Neural progenitor cell (in vitro differentiated cells): ENCODE measurements around the gene EP400. TPM values are rescaled to one million over a fixed set of nuclear protein-coding genes. Genes with fewer than 3 reads are reported as not detected.

Experiments used
- DNase-seq: peaks from one replicate; pipeline ENCODE4 v3.0.0-alpha.2; 2016; ENCODE audit warnings: low spot score
- H2AFZ ChIP-seq: fragments of 200-600 bp; sonication (generic); replicated peaks from 2 replicates; pipeline ENCODE4 v1.6.1; 2016; ENCODE audit warnings: antibody characterized with exemption
- H3F3A ChIP-seq: fragments of 200-600 bp; sonication (generic); 2 replicates; pipeline ENCODE4 v1.6.1; 2016; ENCODE audit warnings: antibody characterized with exemption, low read depth
- H3K27ac ChIP-seq: fragments of 200-600 bp; sonication (generic); 2 replicates; pipeline ENCODE4 v1.5.1; 2016; ENCODE audit warnings: mild to moderate bottlenecking
- H3K27me3 ChIP-seq: fragments of 200-600 bp; sonication (generic); 2 replicates; pipeline ENCODE4 v1.6.1; 2016; ENCODE audit warnings: mild to moderate bottlenecking, moderate library complexity
- H3K36me3 ChIP-seq: fragments of 200-600 bp; sonication (generic); 2 replicates; pipeline ENCODE4 v1.5.1; 2016
- H3K4me1 ChIP-seq: fragments of 200-600 bp; sonication (generic); 2 replicates; pipeline ENCODE4 v1.6.1; 2016; ENCODE audit warnings: mixed run types
- H3K4me2 ChIP-seq: fragments of 200-600 bp; sonication (generic); 2 replicates; pipeline ENCODE4 v1.6.1; 2016
- H3K4me3 ChIP-seq: fragments of 200-600 bp; sonication (generic); 2 replicates; pipeline ENCODE4 v1.5.1; 2016
- H3K79me2 ChIP-seq: fragments of 200-600 bp; sonication (generic); 2 replicates; pipeline ENCODE4 v1.6.1; 2016; ENCODE audit warnings: low read depth
- H3K9ac ChIP-seq: fragments of 200-600 bp; sonication (generic); 2 replicates; pipeline ENCODE4 v1.6.1; 2016
- H3K9me3 ChIP-seq: fragments of 200-600 bp; sonication (generic); 2 replicates; pipeline ENCODE4 v1.5.1; 2016; ENCODE audit warnings: low read depth
- H4K20me1 ChIP-seq: fragments of 200-600 bp; sonication (generic); 2 replicates; pipeline ENCODE4 v1.6.1; 2016; ENCODE audit warnings: low read depth
- H3K27ac Mint-ChIP-seq: 3 replicates; pipeline ENCODE4 v1.8.0; 2021; ENCODE audit warnings: mixed read lengths
- H3K27me3 Mint-ChIP-seq: 2 replicates; pipeline ENCODE4 v1.8.0; 2022; ENCODE audit warnings: low read depth, mild to moderate bottlenecking, inconsistent platforms, moderate library complexity, mixed read lengths; ENCODE audit not compliant: insufficient read depth
- H3K36me3 Mint-ChIP-seq: 3 replicates; pipeline ENCODE4 v1.8.0; 2021; ENCODE audit warnings: mixed read lengths
- H3K4me1 Mint-ChIP-seq: 3 replicates; pipeline ENCODE4 v1.8.0; 2021; ENCODE audit warnings: mixed read lengths
- H3K4me3 Mint-ChIP-seq: 3 replicates; pipeline ENCODE4 v1.8.0; 2021; ENCODE audit warnings: mild to moderate bottlenecking, moderate library complexity, mixed read lengths
- H3K9me3 Mint-ChIP-seq: 3 replicates; pipeline ENCODE4 v1.8.0; 2020; ENCODE audit warnings: mixed read lengths
- CTCF ChIP-seq: fragments of 200-600 bp; sonication (generic); IDR thresholded peaks from 2 replicates; pipeline ENCODE4 v1.5.1; 2017; ENCODE audit warnings: antibody characterized with exemption, mild to moderate bottlenecking
- EZH2 ChIP-seq: fragments of 200-600 bp; sonication (generic); IDR thresholded peaks from 2 replicates; pipeline ENCODE4 v1.6.1; 2017; ENCODE audit warnings: antibody characterized with exemption, mild to moderate bottlenecking, moderate library complexity
- EZH2phosphoT487 ChIP-seq: fragments of 200-600 bp; sonication (generic); IDR thresholded peaks from 2 replicates; pipeline ENCODE4 v1.6.1; 2017; ENCODE audit warnings: antibody characterized with exemption
- total RNA-seq: library from RNA; depleted of rRNA; stranded (reverse); fragments of >200 nt; gene quantifications from 2 replicates; pipeline ENCODE4 v1.2.3, GENCODE V29; 2015; ENCODE audit warnings: low replicate concordance

Gene EP400
- total RNA-seq, 1 donor from 2014 or later = 16.3 TPM

GRCh38 chr12:131904346-131904745 is 45.4 kb upstream of the EP400 start:
- H3K4me3 Mint-ChIP-seq = no peak overlapping the region
- Histone ChIP-seq H4K20me1 (peaks cover 81% of the 10 kb centered on the region), H3K36me3 (no peaks in the 10 kb centered on the region), H3F3A (no peaks in the 10 kb centered on the region), H3K4me1 (no peaks in the 10 kb centered on the region), H3K4me3 (no peak overlapping the region), H3K27me3 (no peaks in the 10 kb centered on the region), H3K79me2 (peaks cover 25% of the 10 kb centered on the region), H3K4me2 (no peak overlapping the region), H2AFZ (no peak overlapping the region), H3K9ac (no peak overlapping the region), H3K9me3 (no peaks in the 10 kb centered on the region), H3K27ac (no peak overlapping the region)
- H3K36me3 Mint-ChIP-seq = peaks cover 5% of the 10 kb centered on the region
- no peak overlapping the region for H3K27ac Mint-ChIP-seq
- TF ChIP-seq EZH2 (no peak), CTCF (no peak), EZH2phosphoT487 (no peak)
- no peaks in the 10 kb centered on the region for H3K4me1 Mint-ChIP-seq
- H3K27me3 Mint-ChIP-seq = peaks cover 2% of the 10 kb centered on the region
- DNase-seq = no peak
- no peaks in the 10 kb centered on the region for H3K9me3 Mint-ChIP-seq

GRCh38 chr12:131905081-131905629 is 44.6 kb upstream of the EP400 start:
- H3F3A ChIP-seq = no peaks in the 10 kb centered on the region
- H3K27me3 Mint-ChIP-seq = peaks cover 2% of the 10 kb centered on the region
- H3K4me3 ChIP-seq = no peak overlapping the region
- no peaks in the 10 kb centered on the region for H3K9me3 ChIP-seq
- no peak overlapping the region for H2AFZ ChIP-seq
- no peaks in the 10 kb centered on the region for H3K27me3 ChIP-seq
- no peaks in the 10 kb centered on the region for H3K36me3 ChIP-seq
- H3K79me2 ChIP-seq = peaks cover 16% of the 10 kb centered on the region
- H3K27ac Mint-ChIP-seq = no peak overlapping the region
- H3K4me2 ChIP-seq = no peak overlapping the region
- H3K27ac ChIP-seq = no peak overlapping the region
- no peaks in the 10 kb centered on the region for H3K9me3 Mint-ChIP-seq
- H4K20me1 ChIP-seq = peaks cover 73% of the 10 kb centered on the region
- H3K9ac ChIP-seq = no peak overlapping the region
- H3K4me1 Mint-ChIP-seq = no peaks in the 10 kb centered on the region
- H3K36me3 Mint-ChIP-seq = peaks cover 4% of the 10 kb centered on the region
- H3K4me3 Mint-ChIP-seq = no peak overlapping the region
- DNase-seq = no peak
- TF ChIP-seq EZH2phosphoT487 (no peak), CTCF (no peak), EZH2 (no peak)
- no peaks in the 10 kb centered on the region for H3K4me1 ChIP-seq

- Mint-ChIP-seq H3K36me3 (peaks cover 3% of the 10 kb centered on the region), H3K27ac (no peak overlapping the region)
- TF ChIP-seq EZH2 (no peak), EZH2phosphoT487 (no peak)
Observed at GRCh38 chr12:131905630-131906091, 44.1 kb upstream of the EP400 start.

GRCh38 chr12:131907379-131908091 is 42.2 kb upstream of the EP400 start:
- H3K4me1 Mint-ChIP-seq = no peaks in the 10 kb centered on the region
- H3K36me3 ChIP-seq = no peaks in the 10 kb centered on the region
- H3K4me3 ChIP-seq = no peak overlapping the region
- no peak for DNase-seq
- H3K27me3 ChIP-seq = no peaks in the 10 kb centered on the region
- H3K79me2 ChIP-seq = peaks cover 3% of the 10 kb centered on the region
- no peak overlapping the region for H3K4me3 Mint-ChIP-seq
- H3K36me3 Mint-ChIP-seq = peaks cover 3% of the 10 kb centered on the region
- H3K4me1 ChIP-seq = no peaks in the 10 kb centered on the region
- H3K27ac Mint-ChIP-seq = no peak overlapping the region
- H3K9me3 ChIP-seq = no peaks in the 10 kb centered on the region
- no peaks in the 10 kb centered on the region for H3K9me3 Mint-ChIP-seq
- H3K27ac ChIP-seq = no peak overlapping the region
- H3K27me3 Mint-ChIP-seq = peaks cover 3% of the 10 kb centered on the region
- TF ChIP-seq EZH2phosphoT487 (no peak), EZH2 (no peak), CTCF (no peak)
- H3K9ac ChIP-seq = no peak overlapping the region
- peaks cover 53% of the 10 kb centered on the region for H4K20me1 ChIP-seq
- no peak overlapping the region for H2AFZ ChIP-seq
- no peak overlapping the region for H3K4me2 ChIP-seq
- no peaks in the 10 kb centered on the region for H3F3A ChIP-seq

More at GRCh38 chr12:131905630-131906091, 44.1 kb upstream of the EP400 start:
- no peak for DNase-seq
- Histone ChIP-seq H3K4me3 (no peak overlapping the region), H3F3A (no peaks in the 10 kb centered on the region), H3K9me3 (no peaks in the 10 kb centered on the region), H3K79me2 (peaks cover 16% of the 10 kb centered on the region), H3K4me1 (no peaks in the 10 kb centered on the region), H3K36me3 (no peaks in the 10 kb centered on the region), H3K9ac (no peak overlapping the region), H4K20me1 (peaks cover 68% of the 10 kb centered on the region), H3K27me3 (no peaks in the 10 kb centered on the region), H3K4me2 (no peak overlapping the region), H3K27ac (no peak overlapping the region), H2AFZ (no peak overlapping the region)
- Mint-ChIP-seq H3K9me3 (no peaks in the 10 kb centered on the region), H3K4me1 (no peaks in the 10 kb centered on the region), H3K4me3 (no peak overlapping the region), H3K27me3 (peaks cover 2% of the 10 kb centered on the region)
